NCI-H345 treated with DMSO at 0.1 percent for 48 hours (cell line): ENCODE data around the gene POPDC2.
"Not testable (repeated sequence)": the region's sequence is repeated elsewhere in the genome, so short reads cannot be mapped to it uniquely, and the experiment has no call there.

ENCODE experiments used
- DNase-seq: peaks from one replicate; lab custom pipeline; 2025; ENCODE audit not compliant: unreplicated experiment; lab: John Stamatoyannopoulos, UW

The POPDC2 gene

GRCh38 chr3:119660474-119661440 lies at the start of gene POPDC2:
Gene POPDC2, minus strand, starts transcription at chr3:119660589. Its CDS starts 166 bp downstream, at chr3:119660423.
- no peak for DNase-seq

- DNase-seq: no peak
Measured at GRCh38 chr3:119703820-119704531, 43.6 kb upstream of the POPDC2 start.

GRCh38 chr3:119702530-119703527 lies 42.4 kb upstream of the POPDC2 start, which contains the start of gene CFAP91:
Gene CFAP91, plus strand, starts transcription at chr3:119703022. Its CDS starts 77 bp downstream, at chr3:119703099.
- DNase-seq: peak; percentile 52

GRCh38 chr3:119700920-119701734 lies 40.7 kb upstream of the POPDC2 start:
- DNase-seq: no peak

- DNase-seq: no peak
Measured at GRCh38 chr3:119700269-119700919, 40.0 kb upstream of the POPDC2 start.

GRCh38 chr3:119697394-119697793 lies 37.0 kb upstream of the POPDC2 start:
- DNase-seq: no peak

- no peak for DNase-seq
Measured at GRCh38 chr3:119695480-119695879, 35.1 kb upstream of the POPDC2 start.

- DNase-seq: no peak
Measured at GRCh38 chr3:119690043-119690656, 29.8 kb upstream of the POPDC2 start.

- DNase-seq: no peak
Measured at GRCh38 chr3:119683421-119683820, 23.0 kb upstream of the POPDC2 start.

GRCh38 chr3:119681279-119681678 lies 20.9 kb upstream of the POPDC2 start:
- no peak for DNase-seq

GRCh38 chr3:119679874-119680273 lies 19.5 kb upstream of the POPDC2 start:
- DNase-seq: no peak

- DNase-seq: not testable (repeated sequence)
Measured at GRCh38 chr3:119678209-119678608, 17.8 kb upstream of the POPDC2 start.

- DNase-seq: no peak
Measured at GRCh38 chr3:119677641-119677934, 17.2 kb upstream of the POPDC2 start.

- DNase-seq: peak; percentile 77
Measured at GRCh38 chr3:119676771-119677640, 16.6 kb upstream of the POPDC2 start, which contains the start of gene COX17. Gene COX17, minus strand, starts transcription at chr3:119677406. Its CDS starts 96 bp downstream, at chr3:119677310.

- DNase-seq: no peak
Measured at GRCh38 chr3:119676020-119676419, 15.6 kb upstream of the POPDC2 start.

- DNase-seq: no peak
Measured at GRCh38 chr3:119675188-119675874, 14.9 kb upstream of the POPDC2 start.

GRCh38 chr3:119673875-119674274 lies 13.5 kb upstream of the POPDC2 start:
- no peak for DNase-seq
